ENCODE measurements around the gene LRMDA. TPM values are rescaled to one million over a fixed set of nuclear protein-coding genes. Genes with fewer than 3 reads are reported as not detected.

LRMDA gene
- total RNA-seq, 6 experiments from 2014 or later: 0.32 TPM; not detected in 5

- Mint-ChIP-seq H3K27ac (no peak overlapping the region), H3K4me1 (ENCODE audit: low read depth) (peaks cover 5% of the 10 kb centered on the region; the same call in 1 of the 2 replicates), H3K9me3 (no peaks in the 10 kb centered on the region), H3K4me3 (no peak overlapping the region), H3K27me3 (ENCODE audit: insufficient read depth) (peaks cover 9% of the 10 kb centered on the region), H3K36me3 (ENCODE audit: low read depth) (no peaks in the 10 kb centered on the region)
- no peak for DNase-seq
- TF ChIP-seq CTCF (IDR thresholded peaks at IDR 0.05): no peak
These were observed 64.2 kb downstream of the LRMDA start for GRCh38 chr10:75495434-75496190.

GRCh38 chr10:75496191-75496567 is 64.8 kb downstream of the LRMDA start:
- Mint-ChIP-seq H3K4me3 (no peak overlapping the region), H3K27ac (no peak overlapping the region), H3K4me1 (ENCODE audit: low read depth) (peaks cover 5% of the 10 kb centered on the region; the same call in 1 of the 2 replicates), H3K36me3 (ENCODE audit: low read depth) (no peaks in the 10 kb centered on the region), H3K9me3 (no peaks in the 10 kb centered on the region), H3K27me3 (ENCODE audit: insufficient read depth) (peaks cover 10% of the 10 kb centered on the region)
- TF ChIP-seq CTCF (IDR thresholded peaks at IDR 0.05): no peak
- DNase-seq: no peak

- Mint-ChIP-seq H3K4me3 (no peak overlapping the region), H3K27me3 (ENCODE audit: insufficient read depth) (peaks cover 7% of the 10 kb centered on the region), H3K9me3 (no peaks in the 10 kb centered on the region), H3K4me1 (ENCODE audit: low read depth) (peaks cover 5% of the 10 kb centered on the region; the same call in 1 of the 2 replicates), H3K27ac (no peak overlapping the region), H3K36me3 (ENCODE audit: low read depth) (no peaks in the 10 kb centered on the region)
- TF ChIP-seq CTCF (IDR thresholded peaks at IDR 0.05): no peak
- DNase-seq: no peak
These were observed 66.8 kb downstream of the LRMDA start for GRCh38 chr10:75497997-75498883.

- DNase-seq: no peak
- TF ChIP-seq CTCF (IDR thresholded peaks at IDR 0.05): no peak
- peaks cover 5% of the 10 kb centered on the region; the same call in 1 of the 2 replicates for H3K4me1 Mint-ChIP-seq (ENCODE audit: low read depth)
- no peak overlapping the region for H3K27ac Mint-ChIP-seq
- no peaks in the 10 kb centered on the region for H3K36me3 Mint-ChIP-seq (ENCODE audit: low read depth)
- peaks cover 4% of the 10 kb centered on the region for H3K27me3 Mint-ChIP-seq (ENCODE audit: insufficient read depth)
- no peak overlapping the region for H3K4me3 Mint-ChIP-seq
- no peaks in the 10 kb centered on the region for H3K9me3 Mint-ChIP-seq
These were observed 67.5 kb downstream of the LRMDA start for GRCh38 chr10:75498884-75499350.

DNA sequence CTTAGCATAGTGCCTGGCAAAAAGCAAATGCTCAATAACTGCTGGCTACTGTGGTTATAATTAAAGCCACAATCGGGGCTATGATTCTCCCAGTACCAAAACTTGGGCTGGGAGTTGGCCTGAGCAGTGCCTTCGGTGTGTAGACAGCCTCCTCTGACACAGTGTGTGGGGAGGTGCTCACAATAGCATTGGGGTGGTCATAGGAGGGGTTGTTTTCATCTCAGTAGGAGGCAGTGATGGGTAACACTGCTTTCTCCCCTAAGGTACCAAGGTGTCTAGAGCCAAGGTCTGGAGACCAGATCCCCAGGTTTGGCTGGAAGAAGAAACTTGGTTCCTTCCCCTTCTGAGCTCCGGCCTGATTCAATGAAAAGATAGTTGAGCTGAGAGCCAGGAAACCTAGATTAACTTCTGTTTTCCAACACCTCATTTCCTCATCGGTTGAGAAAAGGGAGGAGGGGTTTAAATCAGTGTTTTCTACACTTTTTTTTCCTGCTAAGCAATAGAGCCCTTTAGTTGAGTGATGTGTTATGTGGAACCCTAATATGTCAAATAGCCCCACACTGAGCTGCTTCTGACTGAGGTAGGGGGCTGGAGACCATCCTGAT is 68.2 kb downstream of the LRMDA start:
- no peak for DNase-seq
- Mint-ChIP-seq H3K27ac (no peak overlapping the region), H3K4me1 (ENCODE audit: low read depth) (peaks cover 5% of the 10 kb centered on the region; the same call in 1 of the 2 replicates), H3K4me3 (no peak overlapping the region), H3K36me3 (ENCODE audit: low read depth) (no peaks in the 10 kb centered on the region), H3K27me3 (ENCODE audit: insufficient read depth) (peaks cover 5% of the 10 kb centered on the region), H3K9me3 (no peaks in the 10 kb centered on the region)
- no peak for TF ChIP-seq CTCF (IDR thresholded peaks at IDR 0.05)
